GM12878 (cell line): ENCODE measurements around the gene KRTAP10-10. TPM values are rescaled to one million over a fixed set of nuclear protein-coding genes. Genes with fewer than 3 reads are reported as not detected.

Source experiments
- ATAC-seq: fragments of 200-7000 bp; cut with Tn5 transposase; 3 replicates; pipeline ENCODE4 v1.9.1; 2020; ENCODE audit warnings: mild to moderate bottlenecking, moderate library complexity
- BruUV-seq: library from RNA; stranded (reverse); fragments of 400-500 nt; replicated peaks from 2 replicates; lab custom pipeline; 2021; lab: Mats Ljungman, UMichigan
- CTCF ChIA-PET: fragments of 300-600 bp; sonication (Branson Sonifier 250); formaldehyde crosslinking; extraction: SDS; loops from one replicate; lab custom pipeline; 2021; ENCODE audit warnings: inconsistent platforms; lab: Yijun Ruan, JAX
- POLR2A ChIA-PET: fragments of 350-600 bp; formaldehyde crosslinking; extraction: SDS; loops from one replicate; lab custom pipeline; 2021; ENCODE audit warnings: inconsistent platforms; lab: Charles Lee
- RAD21 ChIA-PET: fragments of 300-600 bp; sonication (Branson Sonifier 250); formaldehyde crosslinking; loops from one replicate; lab custom pipeline; 2023; ENCODE audit warnings: antibody characterized with exemption; ENCODE audit not compliant: unreplicated experiment; lab: Charles Lee
- SMC1A ChIA-PET: fragments of 300-600 bp; sonication (Branson Sonifier 250); formaldehyde crosslinking; loops from one replicate; lab custom pipeline; 2023; ENCODE audit not compliant: unreplicated experiment, uncharacterized antibody; lab: Charles Lee
- DNase-seq: peaks from one replicate; pipeline ENCODE4 v3.0.0-alpha.2; 2011; ENCODE audit warnings: low read depth, low spot score
- FAIRE-seq: peaks from 3 replicates; lab custom pipeline; 2011; peaks lifted over from hg19 to GRCh38; lab: Jason Lieb, UNC
- H2AFZ ChIP-seq: 2 replicates; pipeline ENCODE4 v1.6.0; 2011; ENCODE audit warnings: low read depth, low read length, control low read depth; ENCODE audit not compliant: control insufficient read depth
- H3K27ac ChIP-seq: 2 replicates; pipeline ENCODE4 v1.5.1; 2011; ENCODE audit warnings: control low read depth; ENCODE audit not compliant: control insufficient read depth, insufficient read depth
- H3K27me3 ChIP-seq, 2 experiments: replicated peaks in 1 of 2; 2 replicates each; pipeline versions ENCODE4 v1.6.0 to v1.6.1; 2011; ENCODE audit warnings: low read length in 1 of 2; ENCODE audit not compliant: control insufficient read depth in 2 of 2, insufficient read depth in 2 of 2
- H3K36me3 ChIP-seq, 2 experiments: 2 replicates each; pipeline ENCODE4 v1.5.1; 2011; ENCODE audit warnings: low read length in 1 of 2; ENCODE audit not compliant: control insufficient read depth in 2 of 2, insufficient read depth in 2 of 2
- H3K4me1 ChIP-seq: 2 replicates; pipeline ENCODE4 v1.6.1; 2011; ENCODE audit warnings: mild to moderate bottlenecking, low read length, moderate library complexity, mixed read lengths; ENCODE audit not compliant: control insufficient read depth, insufficient read depth
- H3K4me2 ChIP-seq: 2 replicates; pipeline ENCODE4 v1.6.0; 2011; ENCODE audit warnings: control low read depth; ENCODE audit not compliant: control insufficient read depth, insufficient read depth
- H3K4me3 ChIP-seq: fragments of 200-600 bp; sonication (generic); 2 replicates; pipeline ENCODE4 v1.5.1; 2016
- H3K79me2 ChIP-seq: 2 replicates; pipeline ENCODE4 v1.6.0; 2011; ENCODE audit warnings: low read length; ENCODE audit not compliant: control insufficient read depth, insufficient read depth
- H3K9ac ChIP-seq: 2 replicates; pipeline ENCODE4 v1.8.0; 2011; ENCODE audit warnings: low read length, control low read depth, mixed read lengths; ENCODE audit not compliant: control insufficient read depth, insufficient read depth
- H3K9me3 ChIP-seq: replicated peaks from 3 replicates; pipeline ENCODE4 v1.5.1; 2011; ENCODE audit warnings: mild to moderate bottlenecking, low read length; ENCODE audit not compliant: control insufficient read depth, insufficient read depth
- H4K20me1 ChIP-seq: 2 replicates; pipeline ENCODE4 v1.6.0; 2011; ENCODE audit not compliant: control insufficient read depth, insufficient read depth
- FOXK2 ChIP-seq: fragments of 450-650 bp; IDR thresholded peaks from 2 replicates; pipeline ENCODE4 v1.6.1; 2017; ENCODE audit warnings: mild to moderate bottlenecking, moderate library complexity
- HCFC1 ChIP-seq: fragments of 150-350 bp; IDR thresholded peaks from 2 replicates; pipeline ENCODE4 v1.6.1; 2014; ENCODE audit warnings: low read length
- TCF7 ChIP-seq: IDR thresholded peaks from 2 replicates; pipeline ENCODE4 v1.6.1; 2014; ENCODE audit warnings: antibody characterized with exemption, borderline replicate concordance
- ZNF207 ChIP-seq: fragments of 450-650 bp; IDR thresholded peaks from 2 replicates; pipeline ENCODE4 v1.6.1; 2014; ENCODE audit warnings: antibody characterized with exemption, mild to moderate bottlenecking, borderline replicate concordance
- ZNF24 ChIP-seq: fragments of 450-650 bp; IDR thresholded peaks from 2 replicates; pipeline ENCODE4 v1.6.1; 2017; ENCODE audit warnings: antibody characterized with exemption, mild to moderate bottlenecking
- ZZZ3 ChIP-seq: IDR thresholded peaks from 2 replicates; pipeline ENCODE4 v1.6.1; 2011; ENCODE audit warnings: low read depth; ENCODE audit not compliant: control insufficient read depth, insufficient read length
- WGBS: methylation state at CpG from one replicate; pipeline ENCODE4 v1.1.6; 2016; ENCODE audit warnings: low lambda C conversion rate; ENCODE audit not compliant: insufficient replicate concordance, insufficient coverage; ENCODE audit errors: missing lambda C conversion rate; 5-methylcytosine and 5-hydroxymethylcytosine counted together
- in situ Hi-C: fragments of 300-500 bp; cut with MboI; formaldehyde crosslinking; loops from 9 replicates; pipeline ENCODE4 v1.14.3; 2018; ENCODE audit warnings: mixed read lengths
- intact Hi-C: fragments of 100-400 bp; cut with micrococcal nuclease; formaldehyde crosslinking; loops from one replicate; pipeline ENCODE4 v1.14.2; 2022; ENCODE audit not compliant: unreplicated experiment
- polyA plus RNA-seq, 11 experiments: library from polyadenylated mRNA; depleted of rRNA in 4 of 11; unstranded in 6 of 11; stranded (reverse) in 5 of 11; fragments of >200 nt; fragmentation: Nextera tagmentation in 4 of 11; fragmentation: Illumina TruSeq in 1 of 11; extraction: Ambion mirVana in 4 of 11; extraction: Trizol in 1 of 11; gene quantifications; 1 replicate in 1 of 11; 2 replicates in 10 of 11; pipeline versions ENCODE4 v1.2.1 to v1.2.3, GENCODE V29; 2011 to 2016; ENCODE audit warnings: inconsistent platforms in 2 of 11, missing spikeins in 2 of 11, low read depth in 1 of 11
- total RNA-seq, 4 experiments: library from RNA; depleted of rRNA in 3 of 4; stranded (reverse); fragments of >200 nt in 3 of 4; fragmentation: Illumina TruSeq in 1 of 4; extraction: Trizol in 1 of 4; gene quantifications; 2 replicates each; pipeline versions ENCODE4 v1.2.1 to v1.2.3, GENCODE V29; 2013 to 2021
- TF ChIP-seq, protein P1 (sequence below): IDR thresholded peaks from 2 replicates; pipeline ENCODE4 v1.6.1; 2012; ENCODE audit warnings: low read depth, low read length, improper control_type of control experiment
- TF ChIP-seq, protein P2 (sequence below): fragments of 450-650 bp; IDR thresholded peaks from 2 replicates; pipeline ENCODE4 v1.6.1; 2017; ENCODE audit warnings: mild to moderate bottlenecking

The KRTAP10-10 gene
- total and polyA plus RNA-seq, 10 of the 15 experiments (the other 5 are each of a cell fraction or from before 2014, with no cell fraction given), result not detected

DNA sequence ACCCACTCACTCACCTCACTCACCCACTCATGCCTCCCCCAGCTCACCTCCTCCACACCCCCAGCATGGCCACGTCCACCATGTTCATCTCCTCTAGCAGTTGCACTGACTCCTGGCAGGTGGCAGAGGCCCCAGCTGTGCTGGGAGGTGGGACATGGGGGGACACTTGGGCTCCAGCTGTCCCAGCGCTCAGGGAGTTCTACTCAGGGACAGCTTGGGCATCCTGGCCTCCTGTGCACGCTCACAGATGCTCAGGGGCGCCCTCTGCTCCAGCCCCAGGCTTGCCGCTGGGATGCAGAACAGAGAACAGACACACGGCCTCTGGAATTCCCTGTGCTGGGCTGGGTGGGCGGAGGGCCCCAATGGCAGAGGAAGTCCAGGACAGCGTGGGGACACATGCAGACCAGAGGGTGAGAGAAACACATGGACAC is 20.1 kb upstream of the KRTAP10-10 start:
- no TSS peak for BruUV-seq
- 26% methylated on average over 8 of the region's 8 CpGs for WGBS
- no peak overlapping the region for H3K4me3 ChIP-seq
- in situ Hi-C loops, result no loop called here
- no peak for FAIRE-seq
- H3K36me3 ChIP-seq, result no peaks in the 10 kb centered on the region
- H3K9me3 ChIP-seq, result no peaks in the 10 kb centered on the region; the same call in 2 of the 3 replicates
- ChIA-PET RAD21 (no interaction called here), SMC1A (interaction anchor here (1.2 kb wide), 1 partner anchor 183 kb away, joined by 3 read pairs; no protein-coding TSS in a partner anchor)
- no peaks in the 10 kb centered on the region for H3K79me2 ChIP-seq
- no peak for ATAC-seq
- no peaks in the 10 kb centered on the region for H4K20me1 ChIP-seq
- intact Hi-C loops, result no loop called here
- DNase-seq, result no peak
- TF ChIP-seq, protein P1, sequence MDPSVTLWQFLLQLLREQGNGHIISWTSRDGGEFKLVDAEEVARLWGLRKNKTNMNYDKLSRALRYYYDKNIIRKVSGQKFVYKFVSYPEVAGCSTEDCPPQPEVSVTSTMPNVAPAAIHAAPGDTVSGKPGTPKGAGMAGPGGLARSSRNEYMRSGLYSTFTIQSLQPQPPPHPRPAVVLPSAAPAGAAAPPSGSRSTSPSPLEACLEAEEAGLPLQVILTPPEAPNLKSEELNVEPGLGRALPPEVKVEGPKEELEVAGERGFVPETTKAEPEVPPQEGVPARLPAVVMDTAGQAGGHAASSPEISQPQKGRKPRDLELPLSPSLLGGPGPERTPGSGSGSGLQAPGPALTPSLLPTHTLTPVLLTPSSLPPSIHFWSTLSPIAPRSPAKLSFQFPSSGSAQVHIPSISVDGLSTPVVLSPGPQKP, result no peak
- TF ChIP-seq TCF7 (no peak), ZZZ3 (no peak), FOXK2 (no peak), ZNF24 (no peak), ZNF207 (no peak), HCFC1 (no peak)
- TF ChIP-seq, protein P2, sequence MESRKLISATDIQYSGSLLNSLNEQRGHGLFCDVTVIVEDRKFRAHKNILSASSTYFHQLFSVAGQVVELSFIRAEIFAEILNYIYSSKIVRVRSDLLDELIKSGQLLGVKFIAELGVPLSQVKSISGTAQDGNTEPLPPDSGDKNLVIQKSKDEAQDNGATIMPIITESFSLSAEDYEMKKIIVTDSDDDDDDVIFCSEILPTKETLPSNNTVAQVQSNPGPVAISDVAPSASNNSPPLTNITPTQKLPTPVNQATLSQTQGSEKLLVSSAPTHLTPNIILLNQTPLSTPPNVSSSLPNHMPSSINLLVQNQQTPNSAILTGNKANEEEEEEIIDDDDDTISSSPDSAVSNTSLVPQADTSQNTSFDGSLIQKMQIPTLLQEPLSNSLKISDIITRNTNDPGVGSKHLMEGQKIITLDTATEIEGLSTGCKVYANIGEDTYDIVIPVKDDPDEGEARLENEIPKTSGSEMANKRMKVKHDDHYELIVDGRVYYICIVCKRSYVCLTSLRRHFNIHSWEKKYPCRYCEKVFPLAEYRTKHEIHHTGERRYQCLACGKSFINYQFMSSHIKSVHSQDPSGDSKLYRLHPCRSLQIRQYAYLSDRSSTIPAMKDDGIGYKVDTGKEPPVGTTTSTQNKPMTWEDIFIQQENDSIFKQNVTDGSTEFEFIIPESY, result no peak
- TF ChIP-seq, all 136 proteins: peak for 0
- H3K4me2 ChIP-seq, result no peak overlapping the region
- no peak overlapping the region for H3K27ac ChIP-seq
- no peak overlapping the region for H3K9ac ChIP-seq
- H2AFZ ChIP-seq, result no peak overlapping the region
- POLR2A ChIA-PET, result no interaction called here
- H3K4me1 ChIP-seq, result no peaks in the 10 kb centered on the region
- no peaks in the 10 kb centered on the region for H3K27me3 ChIP-seq
- CTCF ChIA-PET, result no interaction called here
